Neural crest cell (in vitro differentiated cells): ENCODE data around the gene EFCC1. TPM values are rescaled to one million over a fixed set of nuclear protein-coding genes. Genes with fewer than 3 reads are reported as not detected.
A peak's percentile ranks its signal among the peaks of the same experiment; 100 is the strongest.

ENCODE experiments used
- DNase-seq: peaks from one replicate; pipeline ENCODE4 v3.0.0; 2021; ENCODE audit warnings: low read depth, mixed read lengths, low spot score
- H3K27ac Mint-ChIP-seq: one replicate; pipeline ENCODE4 v1.8.0; 2021; ENCODE audit warnings: mild to moderate bottlenecking, mixed read lengths; ENCODE audit not compliant: unreplicated experiment
- H3K27me3 Mint-ChIP-seq: 2 replicates; pipeline ENCODE4 v1.8.0; 2021; ENCODE audit warnings: low read depth, mild to moderate bottlenecking, mixed read lengths
- H3K36me3 Mint-ChIP-seq: 2 replicates; pipeline ENCODE4 v1.8.0; 2021; ENCODE audit warnings: low read depth, mild to moderate bottlenecking, mixed read lengths
- H3K4me1 Mint-ChIP-seq: 2 replicates; pipeline ENCODE4 v1.8.0; 2021; ENCODE audit warnings: mixed read lengths
- H3K4me3 Mint-ChIP-seq: one replicate; pipeline ENCODE4 v1.8.0; 2021; ENCODE audit warnings: mild to moderate bottlenecking, mixed read lengths
- H3K9me3 Mint-ChIP-seq: 2 replicates; pipeline ENCODE4 v1.8.0; 2021; ENCODE audit warnings: mixed read lengths
- total RNA-seq: library from RNA; stranded (reverse); gene quantifications from 2 replicates; pipeline ENCODE4 v1.2.1, GENCODE V29; 2021
- TF ChIP-seq, protein P1 (sequence below): fragments of 200-600 bp; sonication (generic); conservative IDR thresholded peaks from 2 replicates; pipeline ENCODE4 v1.5.0; 2021; ENCODE audit warnings: antibody characterized with exemption, mild to moderate bottlenecking

Gene EFCC1
- total RNA-seq, 1 donor from 2014 or later: 11.8 TPM

DNA sequence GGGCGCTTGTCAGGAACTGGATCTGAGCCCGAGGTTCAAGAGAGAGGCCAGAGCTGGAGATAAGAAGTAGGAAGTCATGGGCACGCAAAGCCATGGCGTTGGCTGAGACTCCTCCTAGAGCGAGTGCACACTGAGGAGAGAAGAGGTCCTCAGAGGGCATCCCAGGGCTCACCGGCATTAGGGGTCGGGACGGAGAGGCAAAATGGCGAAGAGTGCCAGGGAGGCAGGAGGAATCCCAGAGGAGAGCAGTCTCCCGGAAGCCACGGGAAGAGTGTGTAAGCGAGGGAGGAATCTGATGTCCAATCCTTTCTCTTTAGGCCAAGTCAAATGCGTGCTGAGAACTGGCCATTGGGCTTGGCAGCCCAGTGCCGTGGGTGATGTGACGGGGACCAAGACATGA, 24.0 kb downstream of the EFCC1 start:
- Mint-ChIP-seq H3K9me3 (peaks cover 2% of the 10 kb centered on the region), H3K36me3 (peaks cover 13% of the 10 kb centered on the region), H3K4me3 (no peak overlapping the region), H3K27ac (peak overlapping the region; percentile 40), H3K4me1 (peaks cover 17% of the 10 kb centered on the region), H3K27me3 (no peaks in the 10 kb centered on the region)
- TF ChIP-seq, protein P1, sequence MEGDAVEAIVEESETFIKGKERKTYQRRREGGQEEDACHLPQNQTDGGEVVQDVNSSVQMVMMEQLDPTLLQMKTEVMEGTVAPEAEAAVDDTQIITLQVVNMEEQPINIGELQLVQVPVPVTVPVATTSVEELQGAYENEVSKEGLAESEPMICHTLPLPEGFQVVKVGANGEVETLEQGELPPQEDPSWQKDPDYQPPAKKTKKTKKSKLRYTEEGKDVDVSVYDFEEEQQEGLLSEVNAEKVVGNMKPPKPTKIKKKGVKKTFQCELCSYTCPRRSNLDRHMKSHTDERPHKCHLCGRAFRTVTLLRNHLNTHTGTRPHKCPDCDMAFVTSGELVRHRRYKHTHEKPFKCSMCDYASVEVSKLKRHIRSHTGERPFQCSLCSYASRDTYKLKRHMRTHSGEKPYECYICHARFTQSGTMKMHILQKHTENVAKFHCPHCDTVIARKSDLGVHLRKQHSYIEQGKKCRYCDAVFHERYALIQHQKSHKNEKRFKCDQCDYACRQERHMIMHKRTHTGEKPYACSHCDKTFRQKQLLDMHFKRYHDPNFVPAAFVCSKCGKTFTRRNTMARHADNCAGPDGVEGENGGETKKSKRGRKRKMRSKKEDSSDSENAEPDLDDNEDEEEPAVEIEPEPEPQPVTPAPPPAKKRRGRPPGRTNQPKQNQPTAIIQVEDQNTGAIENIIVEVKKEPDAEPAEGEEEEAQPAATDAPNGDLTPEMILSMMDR: no peak
- no peak for DNase-seq

DNA sequence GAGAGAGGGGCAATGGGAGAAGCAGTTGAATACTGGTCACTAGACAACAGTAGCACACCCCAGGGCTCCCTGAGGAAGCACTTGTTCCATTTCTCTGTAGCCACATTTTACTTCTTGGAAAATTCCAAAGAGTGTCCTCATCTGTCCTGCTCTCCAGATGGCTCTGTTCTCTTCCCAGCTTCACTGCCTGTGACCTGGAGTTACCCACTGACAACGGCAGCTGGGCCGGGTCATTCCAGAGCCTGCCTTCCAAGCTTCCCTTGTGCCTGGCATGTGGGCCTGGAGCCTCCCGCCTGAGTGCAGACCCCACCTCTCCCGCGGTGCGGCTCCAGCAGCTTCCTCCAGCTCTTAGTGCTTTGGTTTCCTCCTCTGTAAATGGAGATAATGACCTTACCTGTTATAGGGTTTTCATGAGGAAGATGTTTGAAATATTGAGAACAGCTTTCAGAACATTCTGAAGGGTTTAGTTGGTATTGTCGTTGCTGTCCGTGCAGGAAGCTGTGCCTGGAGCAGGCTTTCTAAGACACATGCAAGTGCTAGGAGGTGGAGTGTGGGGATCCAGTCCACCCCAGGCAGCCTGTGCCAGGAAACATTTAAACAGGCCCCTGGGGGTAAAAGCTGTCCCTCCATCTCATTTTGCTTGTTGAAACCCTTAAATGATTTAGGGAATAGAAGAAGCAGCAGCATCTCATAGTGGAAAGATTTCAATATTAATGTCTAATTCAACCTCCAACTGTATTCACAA, 24.8 kb downstream of the EFCC1 start:
- Mint-ChIP-seq H3K36me3 (peaks cover 13% of the 10 kb centered on the region), H3K4me3 (peak overlapping the region; percentile 76), H3K4me1 (peaks cover 17% of the 10 kb centered on the region), H3K27ac (peak overlapping the region; percentile 40), H3K9me3 (peaks cover 2% of the 10 kb centered on the region), H3K27me3 (no peaks in the 10 kb centered on the region)
- TF ChIP-seq, protein P1: no peak
- DNase-seq: no peak

DNA sequence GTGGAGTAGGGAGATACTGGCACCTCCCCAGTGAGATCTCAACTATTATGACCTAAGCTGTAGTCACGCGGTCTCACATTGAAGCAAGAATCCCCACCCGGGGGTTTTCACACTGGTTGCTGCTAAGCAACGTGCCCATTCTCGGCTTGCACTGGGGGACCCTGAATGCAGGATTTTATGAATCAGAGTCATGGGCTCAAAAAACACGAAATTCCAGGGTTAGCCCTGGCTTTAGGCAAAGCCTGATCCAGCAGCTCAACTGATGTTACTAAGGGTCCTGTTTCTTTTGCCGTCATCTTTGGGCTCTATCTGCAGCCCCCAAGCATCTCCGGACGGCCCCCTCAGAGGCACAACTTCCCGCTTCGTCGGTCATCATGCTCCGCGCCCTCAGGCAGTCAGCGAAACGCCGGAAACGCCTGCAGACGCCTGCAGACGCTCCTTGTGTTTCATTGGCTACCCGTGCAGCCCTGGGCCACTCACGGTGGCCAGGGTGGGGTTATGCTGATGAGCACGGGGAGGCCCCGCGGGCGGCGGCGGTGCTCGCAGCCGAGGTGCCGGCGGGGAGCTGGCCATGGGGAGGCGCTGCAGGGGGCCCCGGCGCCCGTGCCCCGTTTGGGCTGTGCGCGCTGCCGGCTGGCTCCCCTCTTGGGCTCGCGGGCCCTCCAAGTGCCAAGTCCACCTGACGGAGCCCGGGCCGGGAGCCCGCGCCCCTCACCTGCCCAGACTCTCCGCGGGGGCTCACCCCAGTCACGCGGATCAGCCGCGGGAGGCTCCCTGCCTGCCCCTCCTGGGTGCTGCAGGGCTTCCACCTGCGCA, 25.8 kb downstream of the EFCC1 start:
- TF ChIP-seq, protein P1: peak; percentile 67
- Mint-ChIP-seq H3K27me3 (no peaks in the 10 kb centered on the region), H3K36me3 (peaks cover 13% of the 10 kb centered on the region), H3K4me3 (peak overlapping the region; percentile 76), H3K9me3 (peaks cover 2% of the 10 kb centered on the region), H3K27ac (peak overlapping the region; percentile 91), H3K4me1 (peaks cover 17% of the 10 kb centered on the region)
- DNase-seq: peak; percentile 71

DNA sequence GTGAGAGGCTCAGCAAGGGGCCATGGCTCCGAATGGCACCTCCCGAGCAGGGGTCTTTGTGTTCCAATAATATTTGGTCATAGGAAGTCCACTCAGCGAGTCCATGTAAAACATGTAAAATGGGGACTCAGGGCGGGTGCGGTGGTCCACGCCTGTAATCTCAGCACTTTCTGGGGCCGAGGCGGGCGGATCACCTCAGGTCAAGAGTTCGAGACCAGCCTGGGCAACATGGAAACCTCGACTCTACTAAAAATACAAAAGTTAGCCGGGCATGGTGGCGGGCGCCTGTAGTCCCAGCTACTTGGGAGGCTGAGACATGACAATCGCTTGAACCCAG, 26.4 kb downstream of the EFCC1 start:
- TF ChIP-seq, protein P1: no peak
- Mint-ChIP-seq H3K4me3 (no peak overlapping the region), H3K4me1 (peaks cover 17% of the 10 kb centered on the region), H3K27me3 (no peaks in the 10 kb centered on the region), H3K9me3 (peaks cover 2% of the 10 kb centered on the region), H3K36me3 (peaks cover 11% of the 10 kb centered on the region), H3K27ac (no peak overlapping the region)
- DNase-seq: no peak

DNA sequence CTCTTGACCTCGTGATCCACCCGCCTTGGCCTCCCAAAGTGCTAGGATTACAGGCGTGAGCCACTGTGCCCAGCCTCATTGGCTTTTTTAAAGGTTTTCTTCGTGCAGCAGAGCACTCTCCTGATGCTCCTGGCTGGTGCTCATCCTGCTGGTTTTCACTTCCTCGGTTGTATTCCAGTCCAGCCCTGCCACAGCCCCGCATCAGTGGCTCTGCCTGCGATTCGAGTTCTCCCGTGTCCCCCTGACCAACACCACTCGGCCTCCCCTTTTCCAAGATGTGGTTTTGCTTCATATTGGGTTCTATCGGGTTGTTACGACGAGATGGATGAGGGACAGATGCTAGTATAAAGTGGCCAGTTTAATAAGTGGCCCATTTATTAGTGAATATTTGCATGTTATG, 27.8 kb downstream of the EFCC1 start:
- TF ChIP-seq, protein P1: no peak
- H3K27me3 Mint-ChIP-seq: no peaks in the 10 kb centered on the region
- H3K27ac Mint-ChIP-seq: no peak overlapping the region
- H3K4me1 Mint-ChIP-seq: peaks cover 17% of the 10 kb centered on the region
- H3K9me3 Mint-ChIP-seq: peaks cover 2% of the 10 kb centered on the region
- DNase-seq: no peak
- H3K36me3 Mint-ChIP-seq: peaks cover 10% of the 10 kb centered on the region
- H3K4me3 Mint-ChIP-seq: no peak overlapping the region
